A673 (cell line): Measurements from ENCODE around the gene KPNA4. TPM values are rescaled to one million over a fixed set of nuclear protein-coding genes. Genes with fewer than 3 reads are reported as not detected.
"Not testable (repeated sequence)": the region's sequence is repeated elsewhere in the genome, so short reads cannot be mapped to it uniquely, and the experiment has no call there.

Experiments
- BruUV-seq: library from RNA; stranded (reverse); fragments of 400-500 nt; replicated peaks from 2 replicates; lab custom pipeline; 2021; lab: Mats Ljungman, UMichigan
- CTCF ChIA-PET: fragments of 300-600 bp; sonication (Branson Sonifier 250); formaldehyde crosslinking; loops from one replicate; lab custom pipeline; 2022; ENCODE audit warnings: antibody characterized with exemption; lab: Charles Lee
- POLR2A ChIA-PET: fragments of 300-600 bp; sonication (Branson Sonifier 250); formaldehyde crosslinking; loops from one replicate; lab custom pipeline; 2022; ENCODE audit warnings: antibody characterized with exemption; ENCODE audit not compliant: low non-redundant PET; lab: Charles Lee
- DNase-seq: peaks from one replicate; pipeline ENCODE4 v3.0.0-alpha.2; 2015; ENCODE audit warnings: low spot score
- H3K27ac ChIP-seq: fragments of 200-600 bp; sonication (generic); 2 replicates; pipeline ENCODE4 v1.5.1; 2016; ENCODE audit warnings: mixed run types, low read depth, mild to moderate bottlenecking, mixed read lengths, antibody characterized with exemption, low read length; ENCODE audit not compliant: poor library complexity, severe bottlenecking
- H3K27me3 ChIP-seq: fragments of 200-600 bp; sonication (generic); replicated peaks from 2 replicates; pipeline ENCODE4 v1.6.1; 2017; ENCODE audit warnings: mixed run types, low read depth, mild to moderate bottlenecking, mixed read lengths, antibody characterized with exemption, low read length; ENCODE audit not compliant: insufficient read depth, poor library complexity
- H3K36me3 ChIP-seq: fragments of 200-600 bp; sonication (generic); 2 replicates; pipeline ENCODE4 v1.6.1; 2016; ENCODE audit warnings: mixed run types, mild to moderate bottlenecking, mixed read lengths, antibody characterized with exemption, low read length; ENCODE audit not compliant: insufficient read depth, poor library complexity, severe bottlenecking
- H3K4me1 ChIP-seq: fragments of 200-600 bp; sonication (generic); 2 replicates; pipeline ENCODE4 v1.6.1; 2017; ENCODE audit warnings: mixed run types, mild to moderate bottlenecking, mixed read lengths, antibody characterized with exemption, low read length; ENCODE audit not compliant: insufficient read depth, poor library complexity, severe bottlenecking
- H3K4me3 ChIP-seq: fragments of 200-600 bp; sonication (generic); 2 replicates; pipeline ENCODE4 v1.5.1; 2016; ENCODE audit warnings: low read depth, mixed run types, mild to moderate bottlenecking, mixed read lengths, low read length; ENCODE audit not compliant: poor library complexity, severe bottlenecking
- H3K9me3 ChIP-seq: fragments of 200-600 bp; sonication (generic); 2 replicates; pipeline ENCODE4 v1.6.1; 2016; ENCODE audit warnings: mixed run types, low read depth, mild to moderate bottlenecking, mixed read lengths, antibody characterized with exemption, low read length; ENCODE audit not compliant: poor library complexity, severe bottlenecking
- EZH2 ChIP-seq: fragments of 200-600 bp; sonication (generic); IDR thresholded peaks from 2 replicates; pipeline ENCODE4 v1.6.1; 2017; ENCODE audit warnings: borderline replicate concordance, low read depth, mild to moderate bottlenecking, mixed read lengths, antibody characterized with exemption, low read length; ENCODE audit not compliant: poor library complexity, severe bottlenecking
- intact Hi-C: fragments of 100-400 bp; cut with micrococcal nuclease; formaldehyde crosslinking; loops from one replicate; pipeline ENCODE4 v1.10.0; 2022; ENCODE audit not compliant: unreplicated experiment
- total RNA-seq: library from RNA; stranded (reverse); gene quantifications from 2 replicates; pipeline ENCODE4 v1.2.3, GENCODE V29; 2021
- TF ChIP-seq, protein P1 (sequence below): fragments of 300-800, 200-600 bp; sonication (generic); conservative IDR thresholded peaks from 2 replicates; pipeline ENCODE4 v1.5.1; 2017; ENCODE audit warnings: low read depth, mild to moderate bottlenecking, antibody characterized with exemption, low read length, moderate library complexity, mixed read lengths

Gene KPNA4
- total RNA-seq, 1 experiment from 2014 or later = 88.5 TPM

DNA sequence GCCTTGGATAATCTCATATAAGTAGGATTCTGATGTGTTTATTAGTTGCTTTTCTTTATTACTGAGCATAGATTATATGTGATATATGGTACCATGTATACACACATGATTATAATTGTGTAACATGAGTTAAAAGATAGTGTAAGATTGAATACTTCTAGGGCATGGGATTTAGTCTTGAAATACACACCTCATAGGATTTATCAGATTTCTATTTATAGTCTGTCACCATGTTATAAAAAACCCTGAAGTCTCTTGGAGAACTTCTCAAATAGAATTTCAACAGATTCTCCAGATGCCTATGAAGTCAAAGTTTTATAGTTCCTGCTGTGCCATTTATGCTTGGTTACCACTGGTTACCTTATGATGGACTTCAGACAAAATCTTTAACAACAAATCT lies 11.2 kb upstream of the KPNA4 start:
- no peaks in the 10 kb centered on the region for H3K4me1 ChIP-seq
- no peak overlapping the region for H3K4me3 ChIP-seq
- POLR2A ChIA-PET = no interaction called here
- no peak for TF ChIP-seq EZH2
- TF ChIP-seq, protein P1, sequence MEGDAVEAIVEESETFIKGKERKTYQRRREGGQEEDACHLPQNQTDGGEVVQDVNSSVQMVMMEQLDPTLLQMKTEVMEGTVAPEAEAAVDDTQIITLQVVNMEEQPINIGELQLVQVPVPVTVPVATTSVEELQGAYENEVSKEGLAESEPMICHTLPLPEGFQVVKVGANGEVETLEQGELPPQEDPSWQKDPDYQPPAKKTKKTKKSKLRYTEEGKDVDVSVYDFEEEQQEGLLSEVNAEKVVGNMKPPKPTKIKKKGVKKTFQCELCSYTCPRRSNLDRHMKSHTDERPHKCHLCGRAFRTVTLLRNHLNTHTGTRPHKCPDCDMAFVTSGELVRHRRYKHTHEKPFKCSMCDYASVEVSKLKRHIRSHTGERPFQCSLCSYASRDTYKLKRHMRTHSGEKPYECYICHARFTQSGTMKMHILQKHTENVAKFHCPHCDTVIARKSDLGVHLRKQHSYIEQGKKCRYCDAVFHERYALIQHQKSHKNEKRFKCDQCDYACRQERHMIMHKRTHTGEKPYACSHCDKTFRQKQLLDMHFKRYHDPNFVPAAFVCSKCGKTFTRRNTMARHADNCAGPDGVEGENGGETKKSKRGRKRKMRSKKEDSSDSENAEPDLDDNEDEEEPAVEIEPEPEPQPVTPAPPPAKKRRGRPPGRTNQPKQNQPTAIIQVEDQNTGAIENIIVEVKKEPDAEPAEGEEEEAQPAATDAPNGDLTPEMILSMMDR = no peak
- intact Hi-C loops = loop anchor here (5.0 kb wide), 1 partner anchor 366 kb away; no protein-coding TSS in a partner anchor
- H3K36me3 ChIP-seq = no peaks in the 10 kb centered on the region
- no peak overlapping the region for H3K27ac ChIP-seq
- DNase-seq = no peak
- CTCF ChIA-PET = no interaction called here
- no peaks in the 10 kb centered on the region for H3K27me3 ChIP-seq
- no peaks in the 10 kb centered on the region for H3K9me3 ChIP-seq
- BruUV-seq = no TSS peak

GRCh38 chr3:160575589-160575988 lies 10.2 kb upstream of the KPNA4 start:
- CTCF ChIA-PET = no interaction called here
- Histone ChIP-seq H3K9me3 (no peaks in the 10 kb centered on the region), H3K27ac (no peak overlapping the region), H3K27me3 (no peaks in the 10 kb centered on the region), H3K4me1 (no peaks in the 10 kb centered on the region), H3K36me3 (no peaks in the 10 kb centered on the region), H3K4me3 (no peak overlapping the region)
- POLR2A ChIA-PET = no interaction called here
- TF ChIP-seq EZH2 = no peak
- TF ChIP-seq, protein P1 = no peak
- intact Hi-C loops = loop anchor here (5.0 kb wide), 1 partner anchor 367 kb away; no protein-coding TSS in a partner anchor
- DNase-seq = no peak
- no TSS peak for BruUV-seq

DNA sequence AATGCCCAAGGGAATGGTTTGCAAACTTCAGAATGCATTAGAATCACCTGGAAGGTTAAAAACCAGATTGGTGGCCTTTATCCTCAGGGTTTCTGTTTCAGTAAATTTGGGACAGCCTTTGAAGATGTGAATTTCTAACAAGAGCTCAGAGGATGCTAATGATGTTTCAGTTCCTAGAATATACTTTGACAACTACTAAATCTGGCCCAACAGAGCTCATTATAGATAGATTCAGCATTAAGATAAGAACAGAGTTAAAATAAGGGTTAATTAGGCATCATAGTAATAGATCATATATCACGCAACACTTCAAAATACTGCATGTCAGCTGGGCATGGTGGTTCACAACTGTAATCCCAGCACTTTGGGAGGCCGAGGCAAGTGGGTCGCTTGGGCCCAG lies 9.3 kb upstream of the KPNA4 start:
- no peak for DNase-seq
- Histone ChIP-seq H3K36me3 (no peaks in the 10 kb centered on the region), H3K4me3 (no peak overlapping the region), H3K27me3 (no peaks in the 10 kb centered on the region), H3K4me1 (peaks cover 4% of the 10 kb centered on the region), H3K27ac (no peak overlapping the region), H3K9me3 (no peaks in the 10 kb centered on the region)
- BruUV-seq = no TSS peak
- TF ChIP-seq, protein P1 = no peak
- no peak for TF ChIP-seq EZH2
- intact Hi-C loops = loop anchor here (5.0 kb wide), 1 partner anchor 368 kb away; no protein-coding TSS in a partner anchor
- POLR2A ChIA-PET = no interaction called here
- CTCF ChIA-PET = no interaction called here

DNA sequence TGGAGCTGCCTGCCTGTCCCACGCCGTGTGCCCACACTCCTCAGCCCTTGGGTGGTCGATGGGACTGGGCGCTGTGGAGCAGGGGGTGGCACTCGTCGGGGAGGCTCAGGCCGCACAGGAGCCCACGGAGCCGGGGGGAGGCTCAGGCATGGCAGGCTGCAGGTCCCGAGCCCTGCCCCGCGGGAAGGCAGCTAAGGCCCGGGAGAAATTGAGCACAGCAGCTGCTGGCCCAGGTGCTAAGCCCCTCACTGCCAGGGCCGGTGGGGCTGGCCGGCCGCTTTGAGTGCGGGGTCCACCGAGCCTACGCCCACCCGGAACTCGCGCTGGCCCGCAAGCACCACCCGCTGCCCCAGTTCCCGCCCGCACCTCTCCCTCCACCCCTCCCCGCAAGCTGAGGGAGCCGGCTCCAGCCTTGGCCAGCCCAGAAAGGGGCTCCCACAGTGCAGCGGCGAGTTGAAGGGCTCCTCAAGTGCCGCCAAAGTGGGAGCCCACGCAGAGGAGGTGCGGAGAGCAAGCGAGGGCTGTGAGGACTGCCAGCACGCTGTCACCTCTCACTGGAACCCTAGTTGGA lies 8.7 kb upstream of the KPNA4 start:
- intact Hi-C loops, CTCF ChIA-PET: not testable (repeated sequence)

More for the DNA sequence above, 8.7 kb upstream of the KPNA4 start:
- H3K4me3 ChIP-seq, H3K9me3 ChIP-seq, BruUV-seq, H3K27ac ChIP-seq, H3K27me3 ChIP-seq, H3K4me1 ChIP-seq, DNase-seq, H3K36me3 ChIP-seq, POLR2A ChIA-PET: not testable (repeated sequence)
